HepG2 (cell line): Measurements from ENCODE around the gene ARHGAP10. TPM values are rescaled to one million over a fixed set of nuclear protein-coding genes. Genes with fewer than 3 reads are reported as not detected.

Experiments used
- ATAC-seq: fragments of 200-7000 bp; cut with Tn5 transposase; 3 replicates; pipeline ENCODE4 v1.9.1; 2020; ENCODE audit warnings: mild to moderate bottlenecking, moderate library complexity
- BruUV-seq: library from RNA; stranded (reverse); fragments of 400-500 nt; replicated peaks from 2 replicates; lab custom pipeline; 2021; lab: Mats Ljungman, UMichigan
- CTCF ChIA-PET: fragments of 300-600 bp; formaldehyde crosslinking; extraction: SDS; loops from one replicate; lab custom pipeline; 2021; ENCODE audit warnings: low total read pairs, inconsistent platforms, low intra/inter-chr PET ratio; lab: Yijun Ruan, JAX
- POLR2A ChIA-PET: fragments of 350-600 bp; sonication (Branson Sonifier 250); formaldehyde crosslinking; loops from one replicate; lab custom pipeline; 2020; ENCODE audit warnings: antibody characterized with exemption, inconsistent platforms; lab: Yijun Ruan, JAX
- DNase-seq: peaks from one replicate; pipeline ENCODE4 v3.0.0-alpha.2; 2015; ENCODE audit warnings: low spot score
- FAIRE-seq: peaks from 3 replicates; lab custom pipeline; 2011; peaks lifted over from hg19 to GRCh38; lab: Jason Lieb, UNC
- H2AFZ ChIP-seq: one replicate; pipeline ENCODE4 v1.6.1; 2011; ENCODE audit warnings: low read length, inconsistent platforms
- H3K27ac ChIP-seq: fragments of 300-600 bp; 3 replicates; pipeline ENCODE4 v1.8.0; 2011; ENCODE audit warnings: mixed run types, mild to moderate bottlenecking, mixed read lengths, low read length, inconsistent platforms; ENCODE audit not compliant: insufficient read depth; ENCODE audit errors: extremely low read length
- H3K27me3 ChIP-seq, 2 experiments: fragments of 200-600 bp in 1 of 2; 2 replicates in 1 of 2; 3 replicates in 1 of 2; pipeline versions ENCODE4 v1.6.0 to v1.8.0; 2011; ENCODE audit warnings: low read length in 2 of 2, mild to moderate bottlenecking in 2 of 2, moderate library complexity in 2 of 2, inconsistent platforms in 1 of 2; ENCODE audit not compliant: insufficient read depth in 2 of 2, control insufficient read depth in 1 of 2
- H3K36me3 ChIP-seq, 2 experiments: fragments of 200-600 bp in 1 of 2; replicated peaks in 1 of 2; 2 replicates in 1 of 2; 3 replicates in 1 of 2; pipeline versions ENCODE4 v1.5.1 to v1.8.0; 2011; ENCODE audit warnings: low read length in 2 of 2, inconsistent platforms in 1 of 2; ENCODE audit not compliant: insufficient read depth in 2 of 2, control insufficient read depth in 1 of 2
- H3K4me1 ChIP-seq: 2 replicates; pipeline ENCODE4 v1.5.1; 2012; ENCODE audit warnings: low read length, inconsistent platforms; ENCODE audit not compliant: insufficient read depth
- H3K4me2 ChIP-seq: 2 replicates; pipeline ENCODE4 v1.6.0; 2011; ENCODE audit warnings: low read depth, low read length, inconsistent platforms
- H3K4me3 ChIP-seq, 3 experiments: fragments of 200-600 bp in 1 of 3; sonication (generic), shearing (Covaris generic) in 1 of 3; replicated peaks in 1 of 3; 2 replicates each; pipeline ENCODE4 v1.5.1; 2011 to 2016; ENCODE audit warnings: low read length in 3 of 3, inconsistent platforms in 2 of 3, low read depth in 2 of 3, mild to moderate bottlenecking in 2 of 3, control low read depth in 1 of 3, mixed read lengths in 1 of 3; ENCODE audit not compliant: insufficient read depth in 1 of 3
- H3K79me2 ChIP-seq: one replicate; pipeline ENCODE4 v1.6.1; 2011; ENCODE audit warnings: low read length, inconsistent platforms; ENCODE audit not compliant: insufficient read depth
- H3K9ac ChIP-seq: 2 replicates; pipeline ENCODE4 v1.6.0; 2011; ENCODE audit warnings: mild to moderate bottlenecking, low read depth, low read length, inconsistent platforms; ENCODE audit not compliant: insufficient read depth
- H3K9me3 ChIP-seq: 2 replicates; pipeline ENCODE4 v1.5.1; 2012; ENCODE audit warnings: mild to moderate bottlenecking, low read length
- H4K20me1 ChIP-seq: 2 replicates; pipeline ENCODE4 v1.6.0; 2011; ENCODE audit warnings: inconsistent platforms, mild to moderate bottlenecking, low read length, moderate library complexity; ENCODE audit not compliant: insufficient read depth
- AHDC1 ChIP-seq: sonication (generic); formaldehyde crosslinking; IDR thresholded peaks from 2 replicates; pipeline ENCODE4 v1.5.1; 2020; ENCODE audit warnings: mild to moderate bottlenecking, missing genetic modification reagents, borderline replicate concordance
- BCL6 ChIP-seq: IDR thresholded peaks from 2 replicates; pipeline ENCODE4 v1.6.1; 2016; ENCODE audit warnings: missing genetic modification reagents, missing compliant biosample characterization
- ELK4 ChIP-seq: sonication (generic); formaldehyde crosslinking; IDR thresholded peaks from 2 replicates; pipeline ENCODE4 v1.9.0; 2021; ENCODE audit warnings: missing genetic modification reagents, borderline replicate concordance
- GZF1 ChIP-seq: sonication (generic); formaldehyde crosslinking; IDR thresholded peaks from 2 replicates; pipeline ENCODE4 v1.5.1; 2020; ENCODE audit warnings: mild to moderate bottlenecking, missing genetic modification reagents
- MAFF ChIP-seq: IDR thresholded peaks from 2 replicates; pipeline ENCODE4 v1.6.1; 2011; ENCODE audit warnings: low read depth, low read length, improper control_type of control experiment
- RFX1 ChIP-seq: fragments of 450-650 bp; IDR thresholded peaks from 2 replicates; pipeline ENCODE4 v1.6.1; 2017
- ZBTB42 ChIP-seq: sonication (generic); formaldehyde crosslinking; IDR thresholded peaks from 2 replicates; pipeline ENCODE4 v1.5.0; 2020; ENCODE audit warnings: mild to moderate bottlenecking, missing genetic modification reagents
- ZBTB43 ChIP-seq: sonication (generic); formaldehyde crosslinking; conservative IDR thresholded peaks from 2 replicates; pipeline ENCODE4 v1.4.0; 2020; ENCODE audit warnings: missing genetic modification reagents
- ZFP1 ChIP-seq: IDR thresholded peaks from 2 replicates; pipeline ENCODE4 v1.6.1; 2016
- ZFP62 ChIP-seq: sonication (generic); formaldehyde crosslinking; IDR thresholded peaks from 2 replicates; pipeline ENCODE4 v1.4.0; 2020; ENCODE audit warnings: missing genetic modification reagents
- ZNF264 ChIP-seq: sonication (generic); formaldehyde crosslinking; IDR thresholded peaks from 2 replicates; pipeline ENCODE4 v1.4.0; 2020; ENCODE audit warnings: missing genetic modification reagents
- ZNF331 ChIP-seq: sonication (generic); formaldehyde crosslinking; IDR thresholded peaks from 2 replicates; pipeline ENCODE4 v1.4.0; 2020; ENCODE audit warnings: missing genetic modification reagents
- ZNF766 ChIP-seq: sonication (generic); formaldehyde crosslinking; IDR thresholded peaks from 2 replicates; pipeline ENCODE4 v1.5.0; 2020; ENCODE audit warnings: missing genetic modification reagents, borderline replicate concordance
- WGBS: methylation state at CpG from one replicate; pipeline ENCODE4 v1.1.6; 2017; ENCODE audit warnings: low lambda C conversion rate; 5-methylcytosine and 5-hydroxymethylcytosine counted together
- in situ Hi-C: cut with HindIII; loops from 2 replicates; pipeline ENCODE4 v1.10.0; 2017; ENCODE audit warnings: low pct_unique_long_range_greater_than_20kb; ENCODE audit not compliant: extremely low pct_ligation_motif_present
- intact Hi-C: fragments of 100-400 bp; cut with micrococcal nuclease; formaldehyde crosslinking; loops from one replicate; pipeline ENCODE4 v1.10.0; 2022; ENCODE audit not compliant: unreplicated experiment
- polyA plus RNA-seq, 8 experiments: library from polyadenylated mRNA; depleted of rRNA in 3 of 8; stranded (reverse) in 7 of 8; unstranded in 1 of 8; fragments of >200 nt; fragmentation: Illumina TruSeq in 4 of 8; extraction: Trizol in 4 of 8; gene quantifications; 2 replicates each; pipeline versions ENCODE4 v1.2.1 to v1.2.3, GENCODE V29; 2011 to 2016; ENCODE audit warnings: low read depth in 4 of 8, missing spikeins in 1 of 8, mixed read lengths in 1 of 8; ENCODE audit not compliant: insufficient read depth in 1 of 8
- total RNA-seq, 5 experiments: library from RNA; depleted of rRNA; stranded (reverse); fragments of >200 nt; fragmentation: Illumina TruSeq; extraction: Trizol; gene quantifications; 2 replicates each; pipeline ENCODE4 v1.2.3, GENCODE V29; 2016; ENCODE audit warnings: low read depth in 1 of 5
- TF ChIP-seq, protein P1 (sequence below): sonication (generic); formaldehyde crosslinking; IDR thresholded peaks from 2 replicates; pipeline ENCODE4 v1.8.1; 2023; ENCODE audit warnings: mild to moderate bottlenecking, inconsistent platforms, moderate library complexity, missing genetic modification reagents, borderline replicate concordance
- TF ChIP-seq, protein P2 (sequence below): sonication (generic); formaldehyde crosslinking; IDR thresholded peaks from 2 replicates; pipeline ENCODE4 v1.5.0; 2020; ENCODE audit warnings: mild to moderate bottlenecking, missing genetic modification reagents

Gene ARHGAP10
- total and polyA plus RNA-seq, 2 of the 13 experiments (the other 11 are each of a cell fraction or from before 2014, with no cell fraction given) = 0.45 to 1.6 TPM

GRCh38 chr4:148006001-148006400, 274.1 kb downstream of the ARHGAP10 start:
- no peaks in the 10 kb centered on the region for H3K4me1 ChIP-seq
- FAIRE-seq (no peak), DNase-seq (no peak), ATAC-seq (no peak)
- no peaks in the 10 kb centered on the region for H3K36me3 ChIP-seq
- H3K79me2 ChIP-seq = no peaks in the 10 kb centered on the region
- H3K27me3 ChIP-seq = no peaks in the 10 kb centered on the region
- no peak overlapping the region for H3K4me3 ChIP-seq
- 62% methylated on average over 11 of the region's 11 CpGs for WGBS
- H3K9ac ChIP-seq = no peak overlapping the region
- intact Hi-C loops = no loop called here
- H3K4me2 ChIP-seq = no peak overlapping the region
- H3K9me3 ChIP-seq = no peaks in the 10 kb centered on the region
- H2AFZ ChIP-seq = no peak overlapping the region
- no peak overlapping the region for H3K27ac ChIP-seq
- ChIA-PET POLR2A (no interaction called here), CTCF (no interaction called here)
- BruUV-seq = no TSS peak
- H4K20me1 ChIP-seq = no peaks in the 10 kb centered on the region
- in situ Hi-C loops = no loop called here
- TF ChIP-seq MAFF = no peak
- no peak for TF ChIP-seq GZF1
- no peak for TF ChIP-seq ZFP1 (CRISPR knock-in tag)
- TF ChIP-seq RFX1 = no peak
- TF ChIP-seq, protein P1, sequence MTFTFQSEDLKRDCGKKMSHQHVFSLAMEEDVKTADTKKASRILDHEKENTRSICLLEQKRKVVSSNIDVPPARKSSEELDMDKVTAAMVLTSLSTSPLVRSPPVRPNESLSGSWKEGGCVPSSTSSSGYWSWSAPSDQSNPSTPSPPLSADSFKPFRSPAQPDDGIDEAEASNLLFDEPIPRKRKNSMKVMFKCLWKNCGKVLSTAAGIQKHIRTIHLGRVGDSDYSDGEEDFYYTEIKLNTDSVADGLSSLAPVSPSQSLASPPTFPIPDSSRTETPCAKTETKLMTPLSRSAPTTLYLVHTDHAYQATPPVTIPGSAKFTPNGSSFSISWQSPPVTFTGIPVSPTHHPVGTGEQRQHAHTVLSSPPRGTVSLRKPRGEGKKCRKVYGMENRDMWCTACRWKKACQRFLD (CRISPR knock-in tag) = no peak
- TF ChIP-seq ZBTB42 (CRISPR knock-in tag) = no peak
- no peak for TF ChIP-seq ZFP62 (CRISPR knock-in tag)
- TF ChIP-seq, protein P2, sequence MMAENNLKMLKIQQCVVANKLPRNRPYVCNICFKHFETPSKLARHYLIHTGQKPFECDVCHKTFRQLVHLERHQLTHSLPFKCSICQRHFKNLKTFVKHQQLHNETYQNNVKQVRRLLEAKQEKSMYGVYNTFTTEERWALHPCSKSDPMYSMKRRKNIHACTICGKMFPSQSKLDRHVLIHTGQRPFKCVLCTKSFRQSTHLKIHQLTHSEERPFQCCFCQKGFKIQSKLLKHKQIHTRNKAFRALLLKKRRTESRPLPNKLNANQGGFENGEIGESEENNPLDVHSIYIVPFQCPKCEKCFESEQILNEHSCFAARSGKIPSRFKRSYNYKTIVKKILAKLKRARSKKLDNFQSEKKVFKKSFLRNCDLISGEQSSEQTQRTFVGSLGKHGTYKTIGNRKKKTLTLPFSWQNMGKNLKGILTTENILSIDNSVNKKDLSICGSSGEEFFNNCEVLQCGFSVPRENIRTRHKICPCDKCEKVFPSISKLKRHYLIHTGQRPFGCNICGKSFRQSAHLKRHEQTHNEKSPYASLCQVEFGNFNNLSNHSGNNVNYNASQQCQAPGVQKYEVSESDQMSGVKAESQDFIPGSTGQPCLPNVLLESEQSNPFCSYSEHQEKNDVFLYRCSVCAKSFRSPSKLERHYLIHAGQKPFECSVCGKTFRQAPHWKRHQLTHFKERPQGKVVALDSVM (CRISPR knock-in tag) = no peak
- TF ChIP-seq ZNF264 (CRISPR knock-in tag) = no peak
- no peak for TF ChIP-seq ELK4
- no peak for TF ChIP-seq ZNF331
- no peak for TF ChIP-seq AHDC1 (CRISPR knock-in tag)
- TF ChIP-seq ZBTB43 = no peak
- TF ChIP-seq ZNF766 (CRISPR knock-in tag) = no peak
- no peak for TF ChIP-seq BCL6 (CRISPR knock-in tag)
